Panc1 (cell line): ENCODE measurements around the gene BCKDHA. TPM values are rescaled to one million over a fixed set of nuclear protein-coding genes. Genes with fewer than 3 reads are reported as not detected.

Source experiments
- ATAC-seq: fragments of 200-7000 bp; cut with Tn5 transposase; 2 replicates; pipeline ENCODE4 v1.9.1; 2020; ENCODE audit warnings: mild to moderate bottlenecking, moderate library complexity
- BruUV-seq: library from RNA; stranded (reverse); fragments of 400-500 nt; replicated peaks from 2 replicates; lab custom pipeline; 2021; lab: Mats Ljungman, UMichigan
- CTCF ChIA-PET: fragments of 300-600 bp; sonication (Branson Sonifier 250); formaldehyde crosslinking; loops from one replicate; lab custom pipeline; 2022; ENCODE audit warnings: antibody characterized with exemption; lab: Charles Lee
- POLR2A ChIA-PET: fragments of 300-600 bp; sonication (Branson Sonifier 250); formaldehyde crosslinking; loops from one replicate; lab custom pipeline; 2022; ENCODE audit warnings: antibody characterized with exemption; lab: Charles Lee
- DNase-seq: peaks from one replicate; pipeline ENCODE4 v3.0.0-alpha.2; 2010; ENCODE audit warnings: low read depth, low spot score
- H3K27ac ChIP-seq: 2 replicates; pipeline ENCODE4 v1.5.1; 2011; ENCODE audit warnings: mild to moderate bottlenecking, low read length, inconsistent platforms
- H3K27me3 ChIP-seq: fragments of 200-500 bp; sonication (Bioruptor generic); 2 replicates; pipeline ENCODE4 v1.6.0; 2014; ENCODE audit warnings: low read length, inconsistent platforms; ENCODE audit not compliant: control insufficient read depth, insufficient read depth
- H3K36me3 ChIP-seq: fragments of 200-500 bp; sonication (Bioruptor generic); 2 replicates; pipeline ENCODE4 v1.5.1; 2014; ENCODE audit warnings: inconsistent platforms, mild to moderate bottlenecking, low read length, moderate library complexity; ENCODE audit not compliant: control insufficient read depth, insufficient read depth
- H3K4me1 ChIP-seq: 2 replicates; pipeline ENCODE4 v1.5.1; 2011; ENCODE audit warnings: inconsistent platforms, mild to moderate bottlenecking, low read length, moderate library complexity; ENCODE audit not compliant: control insufficient read depth, insufficient read depth
- H3K4me3 ChIP-seq, 2 experiments: 2 replicates each; pipeline ENCODE4 v1.5.1; 2011 to 2012; ENCODE audit warnings: low read depth in 2 of 2, low read length in 2 of 2, mild to moderate bottlenecking in 2 of 2, inconsistent platforms in 1 of 2, moderate library complexity in 1 of 2
- H3K9me3 ChIP-seq: fragments of 200-500 bp; sonication (Bioruptor generic); 2 replicates; pipeline ENCODE4 v1.5.1; 2014; ENCODE audit warnings: low read depth, mild to moderate bottlenecking, inconsistent platforms, low read length, moderate library complexity; ENCODE audit not compliant: control insufficient read depth, insufficient read depth
- POLR2AphosphoS5 ChIP-seq: IDR thresholded peaks from 2 replicates; pipeline ENCODE4 v1.6.1; 2012; ENCODE audit warnings: mild to moderate bottlenecking, low read depth, low read length, moderate library complexity
- SIN3A ChIP-seq: IDR thresholded peaks from 2 replicates; pipeline ENCODE4 v1.6.1; 2012; ENCODE audit warnings: low read depth, mild to moderate bottlenecking, low read length, moderate library complexity, borderline replicate concordance; ENCODE audit not compliant: insufficient read depth
- TCF7L2 ChIP-seq: IDR thresholded peaks from 2 replicates; pipeline ENCODE4 v1.6.1; 2011; ENCODE audit warnings: mild to moderate bottlenecking, low read depth, low read length, inconsistent platforms
- in situ Hi-C: cut with HindIII; loops from 2 replicates; pipeline ENCODE4 v1.10.0; 2016; ENCODE audit warnings: low sequenced_read_pairs, low pct_unique_long_range_greater_than_20kb
- intact Hi-C: fragments of 100-400 bp; cut with micrococcal nuclease; formaldehyde crosslinking; loops from one replicate; pipeline ENCODE4 v1.10.0; 2022; ENCODE audit not compliant: unreplicated experiment
- total RNA-seq: library from RNA; stranded (reverse); gene quantifications from one replicate; pipeline ENCODE4 v1.2.1, GENCODE V29; 2021; ENCODE audit not compliant: unreplicated experiment
- TF ChIP-seq, protein P1 (sequence below): fragments of 450-650 bp; IDR thresholded peaks from 2 replicates; pipeline ENCODE4 v1.5.1; 2017; ENCODE audit warnings: mild to moderate bottlenecking
- TF ChIP-seq, protein P2 (sequence below), 2 experiments: IDR thresholded peaks; 2 replicates each; pipeline ENCODE4 v1.6.1; 2011 to 2012; ENCODE audit warnings: low read depth in 2 of 2, control low read depth in 1 of 2, low read length in 1 of 2, mild to moderate bottlenecking in 1 of 2, moderate library complexity in 1 of 2; ENCODE audit not compliant: insufficient read depth in 1 of 2

BCKDHA gene
- total RNA-seq, 1 experiment from 2014 or later, result 11.2 TPM

- in situ Hi-C loops (no loop called here), intact Hi-C loops (no loop called here)
- Histone ChIP-seq H3K4me3 (no peak overlapping the region), H3K27me3 (peaks cover 3% of the 10 kb centered on the region; the same call in 1 of the 2 replicates), H3K9me3 (no peaks in the 10 kb centered on the region), H3K36me3 (no peaks in the 10 kb centered on the region), H3K4me1 (no peaks in the 10 kb centered on the region), H3K27ac (no peak overlapping the region)
- DNase-seq (no peak), ATAC-seq (no peak)
- TF ChIP-seq SIN3A (no peak), POLR2AphosphoS5 (no peak), TCF7L2 (no peak)
- TF ChIP-seq, protein P1, sequence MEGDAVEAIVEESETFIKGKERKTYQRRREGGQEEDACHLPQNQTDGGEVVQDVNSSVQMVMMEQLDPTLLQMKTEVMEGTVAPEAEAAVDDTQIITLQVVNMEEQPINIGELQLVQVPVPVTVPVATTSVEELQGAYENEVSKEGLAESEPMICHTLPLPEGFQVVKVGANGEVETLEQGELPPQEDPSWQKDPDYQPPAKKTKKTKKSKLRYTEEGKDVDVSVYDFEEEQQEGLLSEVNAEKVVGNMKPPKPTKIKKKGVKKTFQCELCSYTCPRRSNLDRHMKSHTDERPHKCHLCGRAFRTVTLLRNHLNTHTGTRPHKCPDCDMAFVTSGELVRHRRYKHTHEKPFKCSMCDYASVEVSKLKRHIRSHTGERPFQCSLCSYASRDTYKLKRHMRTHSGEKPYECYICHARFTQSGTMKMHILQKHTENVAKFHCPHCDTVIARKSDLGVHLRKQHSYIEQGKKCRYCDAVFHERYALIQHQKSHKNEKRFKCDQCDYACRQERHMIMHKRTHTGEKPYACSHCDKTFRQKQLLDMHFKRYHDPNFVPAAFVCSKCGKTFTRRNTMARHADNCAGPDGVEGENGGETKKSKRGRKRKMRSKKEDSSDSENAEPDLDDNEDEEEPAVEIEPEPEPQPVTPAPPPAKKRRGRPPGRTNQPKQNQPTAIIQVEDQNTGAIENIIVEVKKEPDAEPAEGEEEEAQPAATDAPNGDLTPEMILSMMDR, result no peak
- TF ChIP-seq, protein P2, sequence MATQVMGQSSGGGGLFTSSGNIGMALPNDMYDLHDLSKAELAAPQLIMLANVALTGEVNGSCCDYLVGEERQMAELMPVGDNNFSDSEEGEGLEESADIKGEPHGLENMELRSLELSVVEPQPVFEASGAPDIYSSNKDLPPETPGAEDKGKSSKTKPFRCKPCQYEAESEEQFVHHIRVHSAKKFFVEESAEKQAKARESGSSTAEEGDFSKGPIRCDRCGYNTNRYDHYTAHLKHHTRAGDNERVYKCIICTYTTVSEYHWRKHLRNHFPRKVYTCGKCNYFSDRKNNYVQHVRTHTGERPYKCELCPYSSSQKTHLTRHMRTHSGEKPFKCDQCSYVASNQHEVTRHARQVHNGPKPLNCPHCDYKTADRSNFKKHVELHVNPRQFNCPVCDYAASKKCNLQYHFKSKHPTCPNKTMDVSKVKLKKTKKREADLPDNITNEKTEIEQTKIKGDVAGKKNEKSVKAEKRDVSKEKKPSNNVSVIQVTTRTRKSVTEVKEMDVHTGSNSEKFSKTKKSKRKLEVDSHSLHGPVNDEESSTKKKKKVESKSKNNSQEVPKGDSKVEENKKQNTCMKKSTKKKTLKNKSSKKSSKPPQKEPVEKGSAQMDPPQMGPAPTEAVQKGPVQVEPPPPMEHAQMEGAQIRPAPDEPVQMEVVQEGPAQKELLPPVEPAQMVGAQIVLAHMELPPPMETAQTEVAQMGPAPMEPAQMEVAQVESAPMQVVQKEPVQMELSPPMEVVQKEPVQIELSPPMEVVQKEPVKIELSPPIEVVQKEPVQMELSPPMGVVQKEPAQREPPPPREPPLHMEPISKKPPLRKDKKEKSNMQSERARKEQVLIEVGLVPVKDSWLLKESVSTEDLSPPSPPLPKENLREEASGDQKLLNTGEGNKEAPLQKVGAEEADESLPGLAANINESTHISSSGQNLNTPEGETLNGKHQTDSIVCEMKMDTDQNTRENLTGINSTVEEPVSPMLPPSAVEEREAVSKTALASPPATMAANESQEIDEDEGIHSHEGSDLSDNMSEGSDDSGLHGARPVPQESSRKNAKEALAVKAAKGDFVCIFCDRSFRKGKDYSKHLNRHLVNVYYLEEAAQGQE (IDR thresholded peaks at IDR 0.05; ENCODE audit: insufficient read depth in 1 of 2, low read depth in 2 of 2, low read length in 1 of 2), result no peak
- BruUV-seq, result no TSS peak
- POLR2A ChIA-PET, result no interaction called here
- CTCF ChIA-PET, result interaction anchor here (0.5 kb wide), 1 partner anchor 297 kb away, joined by 3 read pairs; no protein-coding TSS in a partner anchor
Observed at GRCh38 chr19:41456342-41456918, 58.8 kb downstream of the BCKDHA start.

GRCh38 chr19:41457241-41457640 lies 59.6 kb downstream of the BCKDHA start:
- ChIA-PET CTCF (no interaction called here), POLR2A (no interaction called here)
- H3K9me3 ChIP-seq, result no peaks in the 10 kb centered on the region
- no peak for DNase-seq
- H3K4me1 ChIP-seq, result no peaks in the 10 kb centered on the region
- no peak overlapping the region for H3K4me3 ChIP-seq
- no TSS peak for BruUV-seq
- TF ChIP-seq TCF7L2 (no peak), POLR2AphosphoS5 (no peak), SIN3A (no peak)
- TF ChIP-seq, protein P2 (IDR thresholded peaks at IDR 0.05; ENCODE audit: insufficient read depth in 1 of 2, low read depth in 2 of 2, low read length in 1 of 2), result no peak
- TF ChIP-seq, protein P1, result no peak
- H3K36me3 ChIP-seq, result no peaks in the 10 kb centered on the region
- intact Hi-C loops (no loop called here), in situ Hi-C loops (no loop called here)
- H3K27ac ChIP-seq, result no peak overlapping the region
- peaks cover 3% of the 10 kb centered on the region; the same call in 1 of the 2 replicates for H3K27me3 ChIP-seq
- no peak for ATAC-seq
